ENCODE data around the gene NENF. TPM values are rescaled to one million over a fixed set of nuclear protein-coding genes. Genes with fewer than 3 reads are reported as not detected.

The NENF gene
- total and polyA plus RNA-seq, 2 donors (not counting 1 experiment from before 2014, with no cell fraction given): 33.3 to 58.1 TPM

DNA sequence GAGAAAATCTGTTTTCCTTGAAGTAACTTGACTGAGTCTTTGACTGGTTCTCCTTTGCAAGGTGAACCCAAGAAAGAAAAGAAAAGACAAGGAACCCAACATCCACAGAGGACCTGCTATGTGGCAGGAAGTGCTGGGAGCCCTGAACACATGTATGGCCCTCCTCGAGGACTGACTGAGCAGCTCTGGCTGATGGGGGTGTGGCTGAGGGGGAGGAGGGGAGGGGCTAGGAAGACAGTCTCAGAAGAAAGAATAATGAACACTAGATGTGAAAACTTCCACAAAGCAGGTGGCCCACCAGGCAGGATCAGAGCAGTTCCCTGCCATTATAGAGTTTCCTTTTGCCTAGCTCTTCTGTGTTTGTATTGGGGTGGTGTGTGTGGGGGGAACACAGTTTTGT is 26.1 kb downstream of the NENF start:
- no peak overlapping the region for H3K27ac ChIP-seq (ENCODE audit: insufficient read depth, low read length)
- no peaks in the 10 kb centered on the region for H3K9me3 ChIP-seq (ENCODE audit: control insufficient read depth, insufficient read depth, low read depth, low read length)
- DNase-seq (ENCODE audit: low read depth in 2 of 2): no peak
- H3K4me1 ChIP-seq (ENCODE audit: control insufficient read depth, extremely low read depth, insufficient read depth, low read length): no peaks in the 10 kb centered on the region
- H3K9ac ChIP-seq (ENCODE audit: insufficient read depth, low read length): no peak overlapping the region
- no peaks in the 10 kb centered on the region for H3K79me2 ChIP-seq (ENCODE audit: control insufficient read depth, insufficient read depth, low read length)
- no peaks in the 10 kb centered on the region for H4K20me1 ChIP-seq (ENCODE audit: control insufficient read depth, extremely low read depth, insufficient read depth, low read length)
- no peaks in the 10 kb centered on the region for H3K36me3 ChIP-seq (ENCODE audit: control insufficient read depth, insufficient read depth, low read length)
- no peak overlapping the region for H3K4me3 ChIP-seq (replicated peaks in 1 of 4; ENCODE audit: control extremely low read depth in 1 of 4, insufficient read depth in 1 of 4, low read depth in 3 of 4, low read length in 4 of 4)
- no peak for TF ChIP-seq EZH2 (IDR thresholded peaks at IDR 0.05; ENCODE audit: low read length, missing control alignments)
- TF ChIP-seq, protein P1, sequence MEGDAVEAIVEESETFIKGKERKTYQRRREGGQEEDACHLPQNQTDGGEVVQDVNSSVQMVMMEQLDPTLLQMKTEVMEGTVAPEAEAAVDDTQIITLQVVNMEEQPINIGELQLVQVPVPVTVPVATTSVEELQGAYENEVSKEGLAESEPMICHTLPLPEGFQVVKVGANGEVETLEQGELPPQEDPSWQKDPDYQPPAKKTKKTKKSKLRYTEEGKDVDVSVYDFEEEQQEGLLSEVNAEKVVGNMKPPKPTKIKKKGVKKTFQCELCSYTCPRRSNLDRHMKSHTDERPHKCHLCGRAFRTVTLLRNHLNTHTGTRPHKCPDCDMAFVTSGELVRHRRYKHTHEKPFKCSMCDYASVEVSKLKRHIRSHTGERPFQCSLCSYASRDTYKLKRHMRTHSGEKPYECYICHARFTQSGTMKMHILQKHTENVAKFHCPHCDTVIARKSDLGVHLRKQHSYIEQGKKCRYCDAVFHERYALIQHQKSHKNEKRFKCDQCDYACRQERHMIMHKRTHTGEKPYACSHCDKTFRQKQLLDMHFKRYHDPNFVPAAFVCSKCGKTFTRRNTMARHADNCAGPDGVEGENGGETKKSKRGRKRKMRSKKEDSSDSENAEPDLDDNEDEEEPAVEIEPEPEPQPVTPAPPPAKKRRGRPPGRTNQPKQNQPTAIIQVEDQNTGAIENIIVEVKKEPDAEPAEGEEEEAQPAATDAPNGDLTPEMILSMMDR (conservative IDR thresholded peaks at IDR 0.05 in 1 of 2, IDR thresholded peaks at IDR 0.05 in 1 of 2; ENCODE audit: low read depth in 1 of 2, low read length in 2 of 2): no peak
- no peak overlapping the region for H3K4me2 ChIP-seq (ENCODE audit: extremely low read depth, insufficient read depth, low read length)
- H2AFZ ChIP-seq (ENCODE audit: low read length): no peak overlapping the region
- H3K27me3 ChIP-seq (ENCODE audit: control insufficient read depth, insufficient read depth, low read length): peaks cover 2% of the 10 kb centered on the region

DNA sequence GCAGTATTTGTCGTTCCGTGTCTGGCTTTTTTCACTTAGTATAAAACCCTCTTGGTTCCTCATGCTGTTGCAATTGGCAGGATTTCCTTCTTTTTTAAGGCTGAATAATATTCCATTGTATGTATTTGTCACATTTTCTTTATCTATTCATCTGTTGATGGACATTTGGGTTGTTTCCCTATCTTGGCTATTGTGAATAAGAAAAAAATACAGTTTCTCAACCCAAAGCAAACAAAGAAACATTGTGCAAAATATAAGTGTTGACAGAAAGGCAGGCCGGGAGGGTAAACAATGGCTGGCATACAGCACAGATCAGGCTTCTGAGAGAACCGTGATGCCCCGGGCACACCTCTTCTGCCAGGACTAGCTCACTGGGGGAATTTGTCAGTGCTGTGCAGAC is 26.9 kb downstream of the NENF start:
- no peak for TF ChIP-seq EZH2 (IDR thresholded peaks at IDR 0.05; ENCODE audit: low read length, missing control alignments)
- TF ChIP-seq, protein P1 (conservative IDR thresholded peaks at IDR 0.05 in 1 of 2, IDR thresholded peaks at IDR 0.05 in 1 of 2; ENCODE audit: low read depth in 1 of 2, low read length in 2 of 2): no peak
- H4K20me1 ChIP-seq (ENCODE audit: control insufficient read depth, extremely low read depth, insufficient read depth, low read length): no peaks in the 10 kb centered on the region
- no peak overlapping the region for H3K27ac ChIP-seq (ENCODE audit: insufficient read depth, low read length)
- no peak for DNase-seq (ENCODE audit: low read depth in 2 of 2)
- H2AFZ ChIP-seq (ENCODE audit: low read length): no peak overlapping the region
- no peak overlapping the region for H3K4me3 ChIP-seq (replicated peaks in 1 of 4; ENCODE audit: control extremely low read depth in 1 of 4, insufficient read depth in 1 of 4, low read depth in 3 of 4, low read length in 4 of 4)
- no peaks in the 10 kb centered on the region for H3K9me3 ChIP-seq (ENCODE audit: control insufficient read depth, insufficient read depth, low read depth, low read length)
- H3K4me2 ChIP-seq (ENCODE audit: extremely low read depth, insufficient read depth, low read length): no peak overlapping the region
- no peak overlapping the region for H3K9ac ChIP-seq (ENCODE audit: insufficient read depth, low read length)
- no peaks in the 10 kb centered on the region for H3K4me1 ChIP-seq (ENCODE audit: control insufficient read depth, extremely low read depth, insufficient read depth, low read length)
- no peaks in the 10 kb centered on the region for H3K79me2 ChIP-seq (ENCODE audit: control insufficient read depth, insufficient read depth, low read length)
- peaks cover 2% of the 10 kb centered on the region for H3K27me3 ChIP-seq (ENCODE audit: control insufficient read depth, insufficient read depth, low read length)
- no peaks in the 10 kb centered on the region for H3K36me3 ChIP-seq (ENCODE audit: control insufficient read depth, insufficient read depth, low read length)

DNA sequence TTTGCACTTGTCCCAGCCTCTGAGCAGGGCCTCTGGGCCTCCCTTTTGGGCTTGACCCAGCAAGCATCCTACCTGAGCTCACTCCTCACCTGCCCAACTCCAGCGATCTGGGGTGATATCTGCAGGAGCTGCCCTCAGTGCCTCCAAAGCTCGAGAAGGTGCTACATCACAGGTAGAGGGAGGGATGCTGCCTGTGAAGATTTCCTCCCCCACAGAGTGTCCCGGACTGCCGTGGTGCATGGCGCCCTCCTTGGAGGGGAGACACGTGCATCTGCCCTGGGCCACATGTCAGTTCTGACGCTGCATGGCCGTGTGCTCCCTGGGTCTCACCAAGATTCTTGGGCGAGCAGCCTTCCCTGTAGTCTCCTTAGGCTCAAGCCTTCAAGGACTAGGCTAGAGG is 27.7 kb downstream of the NENF start:
- no peak overlapping the region for H3K4me3 ChIP-seq (replicated peaks in 1 of 4; ENCODE audit: control extremely low read depth in 1 of 4, insufficient read depth in 1 of 4, low read depth in 3 of 4, low read length in 4 of 4)
- no peak overlapping the region for H2AFZ ChIP-seq (ENCODE audit: low read length)
- H3K9me3 ChIP-seq (ENCODE audit: control insufficient read depth, insufficient read depth, low read depth, low read length): no peaks in the 10 kb centered on the region
- H3K27ac ChIP-seq (ENCODE audit: insufficient read depth, low read length): no peak overlapping the region
- H3K79me2 ChIP-seq (ENCODE audit: control insufficient read depth, insufficient read depth, low read length): no peaks in the 10 kb centered on the region
- H3K4me1 ChIP-seq (ENCODE audit: control insufficient read depth, extremely low read depth, insufficient read depth, low read length): no peaks in the 10 kb centered on the region
- peaks cover 2% of the 10 kb centered on the region for H3K27me3 ChIP-seq (ENCODE audit: control insufficient read depth, insufficient read depth, low read length)
- no peak for DNase-seq (ENCODE audit: low read depth in 2 of 2)
- TF ChIP-seq, protein P1 (conservative IDR thresholded peaks at IDR 0.05 in 1 of 2, IDR thresholded peaks at IDR 0.05 in 1 of 2; ENCODE audit: low read depth in 1 of 2, low read length in 2 of 2): no peak
- no peak for TF ChIP-seq EZH2 (IDR thresholded peaks at IDR 0.05; ENCODE audit: low read length, missing control alignments)
- H4K20me1 ChIP-seq (ENCODE audit: control insufficient read depth, extremely low read depth, insufficient read depth, low read length): no peaks in the 10 kb centered on the region
- H3K36me3 ChIP-seq (ENCODE audit: control insufficient read depth, insufficient read depth, low read length): no peaks in the 10 kb centered on the region
- H3K9ac ChIP-seq (ENCODE audit: insufficient read depth, low read length): no peak overlapping the region
- H3K4me2 ChIP-seq (ENCODE audit: extremely low read depth, insufficient read depth, low read length): no peak overlapping the region
